GM23338 (cell line): ENCODE measurements around the gene RAI14. TPM values are rescaled to one million over a fixed set of nuclear protein-coding genes. Genes with fewer than 3 reads are reported as not detected.

Experiments
- ATAC-seq: fragments of 200-7000 bp; cut with Tn5 transposase; 3 replicates; pipeline ENCODE4 v1.9.1; 2020
- DNase-seq: peaks from one replicate; pipeline ENCODE4 v3.0.0-alpha.2; 2015; ENCODE audit warnings: low spot score
- H2AFZ ChIP-seq: fragments of 200-600 bp; sonication (generic); 2 replicates; pipeline ENCODE4 v1.8.0; 2016; ENCODE audit warnings: antibody characterized with exemption, mild to moderate bottlenecking, moderate library complexity
- H3F3A ChIP-seq: fragments of 200-600 bp; sonication (generic); replicated peaks from 2 replicates; pipeline ENCODE4 v1.8.0; 2017; ENCODE audit warnings: antibody characterized with exemption, mixed run types, low read depth
- H3K27ac ChIP-seq: fragments of 200-600 bp; sonication (generic); 2 replicates; pipeline ENCODE4 v1.6.1; 2016; ENCODE audit warnings: low read depth
- H3K27me3 ChIP-seq: fragments of 200-600 bp; sonication (generic); 2 replicates; pipeline ENCODE4 v1.8.0; 2016; ENCODE audit warnings: mild to moderate bottlenecking, mixed run types, moderate library complexity; ENCODE audit not compliant: insufficient read depth
- H3K36me3 ChIP-seq: fragments of 200-600 bp; sonication (generic); 2 replicates; pipeline ENCODE4 v1.8.0; 2016; ENCODE audit warnings: mild to moderate bottlenecking; ENCODE audit not compliant: insufficient read depth
- H3K4me1 ChIP-seq: fragments of 200-600 bp; sonication (generic); 2 replicates; pipeline ENCODE4 v1.8.0; 2016; ENCODE audit warnings: mild to moderate bottlenecking, moderate library complexity; ENCODE audit not compliant: insufficient read depth
- H3K4me2 ChIP-seq: fragments of 200-600 bp; sonication (generic); 2 replicates; pipeline ENCODE4 v1.7.1; 2017; ENCODE audit warnings: mixed run types
- H3K4me3 ChIP-seq: fragments of 200-600 bp; sonication (generic); 2 replicates; pipeline ENCODE4 v1.6.1; 2016; ENCODE audit warnings: mixed run types
- H3K79me2 ChIP-seq: fragments of 200-600 bp; sonication (generic); replicated peaks from 2 replicates; pipeline ENCODE4 v1.8.0; 2017; ENCODE audit warnings: mild to moderate bottlenecking; ENCODE audit not compliant: insufficient read depth
- H3K9me2 ChIP-seq: fragments of 200-600 bp; sonication (generic); 2 replicates; pipeline ENCODE4 v1.8.0; 2017; ENCODE audit not compliant: insufficient read depth
- H4K20me1 ChIP-seq: fragments of 200-600 bp; sonication (generic); replicated peaks from 2 replicates; pipeline ENCODE4 v1.8.0; 2017; ENCODE audit warnings: mild to moderate bottlenecking; ENCODE audit not compliant: insufficient read depth
- H3K27ac Mint-ChIP-seq: 2 replicates; pipeline ENCODE4 v1.8.0; 2020; ENCODE audit warnings: inconsistent platforms, mild to moderate bottlenecking, moderate library complexity, mixed read lengths
- H3K27me3 Mint-ChIP-seq: 3 replicates; pipeline ENCODE4 v1.8.0; 2022; ENCODE audit warnings: low read depth, mild to moderate bottlenecking, moderate library complexity, mixed read lengths, inconsistent platforms; ENCODE audit not compliant: insufficient read depth, poor library complexity
- H3K36me3 Mint-ChIP-seq: 3 replicates; pipeline ENCODE4 v1.8.0; 2021; ENCODE audit warnings: low read depth, mild to moderate bottlenecking, inconsistent platforms, moderate library complexity, mixed read lengths
- H3K4me1 Mint-ChIP-seq: 3 replicates; pipeline ENCODE4 v1.8.0; 2020; ENCODE audit warnings: mild to moderate bottlenecking, inconsistent platforms, mixed read lengths
- H3K4me3 Mint-ChIP-seq: 3 replicates; pipeline ENCODE4 v1.8.0; 2021; ENCODE audit warnings: moderate library complexity, mild to moderate bottlenecking, inconsistent platforms, mixed read lengths
- H3K9me3 Mint-ChIP-seq: 3 replicates; pipeline ENCODE4 v1.8.0; 2020; ENCODE audit warnings: moderate library complexity, mild to moderate bottlenecking, inconsistent platforms, mixed read lengths
- CREB1 ChIP-seq: fragments of 250-450 bp; sonication (Bioruptor Pico); IDR thresholded peaks from 2 replicates; pipeline ENCODE4 v1.5.0; 2020; ENCODE audit warnings: low read depth, mild to moderate bottlenecking, moderate library complexity
- CTCF ChIP-seq, 2 experiments: fragments of 200-600 bp in 1 of 2; sonication (generic) in 1 of 2; conservative IDR thresholded peaks; 2 replicates each; pipeline versions ENCODE4 v1.5.1 to v1.6.1; 2016 to 2017; ENCODE audit warnings: antibody characterized with exemption in 2 of 2, low read depth in 2 of 2, mild to moderate bottlenecking in 2 of 2, moderate library complexity in 1 of 2
- ETS1 ChIP-seq: IDR thresholded peaks from 2 replicates; pipeline ENCODE4 v1.6.1; 2016; ENCODE audit warnings: antibody characterized with exemption
- EZH2 ChIP-seq: fragments of 200-600 bp; sonication (generic); IDR thresholded peaks from one replicate; pipeline ENCODE4 v1.8.0; 2017; ENCODE audit warnings: antibody characterized with exemption, mild to moderate bottlenecking, low read depth; ENCODE audit not compliant: unreplicated experiment
- EZH2phosphoT487 ChIP-seq: fragments of 200-600 bp; sonication (generic); IDR thresholded peaks from one replicate; pipeline ENCODE4 v1.8.1; 2018; ENCODE audit warnings: antibody characterized with exemption; ENCODE audit not compliant: unreplicated experiment
- JUNB ChIP-seq: IDR thresholded peaks from one replicate; pipeline ENCODE4 v1.6.1; 2016; ENCODE audit warnings: antibody characterized with exemption; ENCODE audit not compliant: unreplicated experiment
- NANOG ChIP-seq: IDR thresholded peaks from 2 replicates; pipeline ENCODE4 v1.6.1; 2016; ENCODE audit warnings: antibody characterized with exemption, borderline replicate concordance
- POLR2AphosphoS5 ChIP-seq: IDR thresholded peaks from 2 replicates; pipeline ENCODE4 v1.6.1; 2016; ENCODE audit warnings: antibody characterized with exemption, low read depth
- REST ChIP-seq: IDR thresholded peaks from one replicate; pipeline ENCODE4 v1.6.1; 2018; ENCODE audit warnings: antibody characterized with exemption; ENCODE audit not compliant: unreplicated experiment
- STAT1 ChIP-seq: IDR thresholded peaks from one replicate; pipeline ENCODE4 v1.6.1; 2016; ENCODE audit warnings: antibody characterized with exemption; ENCODE audit not compliant: unreplicated experiment
- ZNF114 ChIP-seq: fragments of 250-450 bp; sonication (Bioruptor Pico); IDR thresholded peaks from 2 replicates; pipeline ENCODE4 v1.5.0; 2020; ENCODE audit warnings: mild to moderate bottlenecking, moderate library complexity
- ZNF331 ChIP-seq: fragments of 250-450 bp; sonication (Bioruptor Pico); IDR thresholded peaks from 2 replicates; pipeline ENCODE4 v1.5.0; 2020; ENCODE audit warnings: low read depth, mild to moderate bottlenecking, moderate library complexity
- ZNF462 ChIP-seq: fragments of 250-450 bp; sonication (Bioruptor Pico); IDR thresholded peaks from 2 replicates; pipeline ENCODE4 v1.5.0; 2020; ENCODE audit warnings: mild to moderate bottlenecking, moderate library complexity
- polyA plus RNA-seq: library from polyadenylated mRNA; unstranded; fragments of >200 nt; fragmentation: Nextera tagmentation; extraction: Ambion mirVana; gene quantifications from 2 replicates; pipeline ENCODE4 v1.2.1, GENCODE V29; 2016
- total RNA-seq: library from RNA; depleted of rRNA; stranded (reverse); fragments of >200 nt; shearing (Covaris generic); gene quantifications from 2 replicates; pipeline ENCODE4 v1.2.3, GENCODE V29; 2014

RAI14 gene
- total and polyA plus RNA-seq, 2 experiments from 2014 or later: 58.8 to 95.8 TPM

GRCh38 chr5:34869256-34869655, 213.1 kb downstream of the RAI14 start:
- no peak overlapping the region; the same call in 1 of the 2 replicates for H3K27ac Mint-ChIP-seq

More at GRCh38 chr5:34869256-34869655, 213.1 kb downstream of the RAI14 start:
- Histone ChIP-seq H3K9me2 (no peaks in the 10 kb centered on the region), H3K4me2 (no peak overlapping the region), H3K4me3 (no peak overlapping the region), H3K27ac (no peak overlapping the region), H2AFZ (no peak overlapping the region), H3K79me2 (no peaks in the 10 kb centered on the region), H3F3A (no peaks in the 10 kb centered on the region), H3K36me3 (no peaks in the 10 kb centered on the region), H4K20me1 (no peaks in the 10 kb centered on the region), H3K4me1 (peaks cover 29% of the 10 kb centered on the region), H3K27me3 (no peaks in the 10 kb centered on the region)
- TF ChIP-seq REST: no peak
- TF ChIP-seq CREB1: no peak
- no peak for TF ChIP-seq CTCF (conservative IDR thresholded peaks at IDR 0.05; ENCODE audit: low read depth in 2 of 2)
- no peak for TF ChIP-seq NANOG
- TF ChIP-seq EZH2phosphoT487: no peak
- no peak for TF ChIP-seq STAT1
- no peak for TF ChIP-seq JUNB
- no peak for TF ChIP-seq ZNF114 (CRISPR knock-in tag)
- no peak for TF ChIP-seq POLR2AphosphoS5
- TF ChIP-seq ZNF331: no peak
- TF ChIP-seq ZNF462: no peak
- TF ChIP-seq EZH2: no peak
- no peak for TF ChIP-seq ETS1
- Mint-ChIP-seq H3K4me3 (no peak overlapping the region), H3K36me3 (peaks cover 11% of the 10 kb centered on the region), H3K4me1 (peaks cover 32% of the 10 kb centered on the region), H3K27me3 (peaks cover 2% of the 10 kb centered on the region), H3K9me3 (no peaks in the 10 kb centered on the region)
- ATAC-seq: no peak
- DNase-seq: no peak
